Stimulated activated CD8-positive, alpha-beta memory T cell treated with anti-CD3 and anti-CD28 coated beads, Interleukin-2, amount 100 ng/mL, for 48 hours (primary cell): ENCODE measurements around the gene NRIP1.

Experiments used
- DNase-seq, 2 donors: peaks; one replicate each; pipeline ENCODE4 v3.0.0-alpha.2; 2020; ENCODE audit warnings: low read depth in 2 of 2

The NRIP1 gene

DNA sequence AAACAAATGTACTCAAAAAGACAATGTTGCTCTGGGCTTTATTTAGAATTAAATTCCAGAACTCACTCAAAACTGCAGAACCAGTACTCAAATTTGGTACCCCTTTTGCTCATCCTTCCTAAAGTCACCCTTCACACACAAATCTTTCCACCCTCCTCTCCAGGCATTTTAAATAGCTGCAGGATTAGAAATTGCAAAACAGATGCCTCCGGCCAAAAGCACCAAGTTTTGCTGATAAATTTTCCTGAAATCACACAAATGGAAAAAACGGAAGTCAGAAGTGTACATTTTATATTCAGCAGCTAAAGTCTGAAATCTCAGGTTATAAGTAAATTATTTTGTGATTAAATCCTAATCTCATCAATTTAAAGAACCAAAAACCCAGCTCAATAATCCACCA is 147.0 kb downstream of the NRIP1 start:
- no peak for DNase-seq

GRCh38 chr21:14916676-14917141 is 148.1 kb downstream of the NRIP1 start:
- DNase-seq: no peak

GRCh38 chr21:14913638-14914037 is 151.2 kb downstream of the NRIP1 start:
- DNase-seq: no peak

GRCh38 chr21:14911351-14911750 is 153.4 kb downstream of the NRIP1 start:
- no peak for DNase-seq
